ENCODE data around the gene ACSS1. TPM values are rescaled to one million over a fixed set of nuclear protein-coding genes. Genes with fewer than 3 reads are reported as not detected.

Gene ACSS1
- total RNA-seq, 1 experiment from 2014 or later = 3.6 TPM

GRCh38 chr20:24966317-24967012 lies 91.5 kb downstream of the ACSS1 start:
- no peak for DNase-seq
- H3K36me3 Mint-ChIP-seq (ENCODE audit: insufficient read depth, unreplicated experiment) = peaks cover 4% of the 10 kb centered on the region
- intact Hi-C loops (cut with micrococcal nuclease; ENCODE audit: unreplicated experiment) = no loop called here
- no peaks in the 10 kb centered on the region for H3K27me3 Mint-ChIP-seq (ENCODE audit: unreplicated experiment)
- no peak overlapping the region for H3K4me3 Mint-ChIP-seq (ENCODE audit: low read depth, unreplicated experiment)
- H3K4me1 Mint-ChIP-seq (ENCODE audit: low read depth, unreplicated experiment) = no peaks in the 10 kb centered on the region
- BruUV-seq (replicated peaks) = no TSS peak
- CTCF ChIA-PET = no interaction called here
- no peak for TF ChIP-seq CTCF (IDR thresholded peaks at IDR 0.05; ENCODE audit: unreplicated experiment)
- H3K9me3 Mint-ChIP-seq (ENCODE audit: low read depth, unreplicated experiment) = no peaks in the 10 kb centered on the region
- H3K27ac Mint-ChIP-seq (ENCODE audit: unreplicated experiment) = no peak overlapping the region

- no peaks in the 10 kb centered on the region for H3K36me3 Mint-ChIP-seq (ENCODE audit: insufficient read depth, unreplicated experiment)
- no peak overlapping the region for H3K4me3 Mint-ChIP-seq (ENCODE audit: low read depth, unreplicated experiment)
- intact Hi-C loops (cut with micrococcal nuclease; ENCODE audit: unreplicated experiment) = no loop called here
- H3K27ac Mint-ChIP-seq (ENCODE audit: unreplicated experiment) = no peak overlapping the region
- no peaks in the 10 kb centered on the region for H3K9me3 Mint-ChIP-seq (ENCODE audit: low read depth, unreplicated experiment)
- DNase-seq = no peak
- CTCF ChIA-PET = no interaction called here
- no peaks in the 10 kb centered on the region for H3K4me1 Mint-ChIP-seq (ENCODE audit: low read depth, unreplicated experiment)
- no peaks in the 10 kb centered on the region for H3K27me3 Mint-ChIP-seq (ENCODE audit: unreplicated experiment)
- no peak for TF ChIP-seq CTCF (IDR thresholded peaks at IDR 0.05; ENCODE audit: unreplicated experiment)
- BruUV-seq (replicated peaks) = no TSS peak
Measured at GRCh38 chr20:24965065-24965919, 92.6 kb downstream of the ACSS1 start.

DNA sequence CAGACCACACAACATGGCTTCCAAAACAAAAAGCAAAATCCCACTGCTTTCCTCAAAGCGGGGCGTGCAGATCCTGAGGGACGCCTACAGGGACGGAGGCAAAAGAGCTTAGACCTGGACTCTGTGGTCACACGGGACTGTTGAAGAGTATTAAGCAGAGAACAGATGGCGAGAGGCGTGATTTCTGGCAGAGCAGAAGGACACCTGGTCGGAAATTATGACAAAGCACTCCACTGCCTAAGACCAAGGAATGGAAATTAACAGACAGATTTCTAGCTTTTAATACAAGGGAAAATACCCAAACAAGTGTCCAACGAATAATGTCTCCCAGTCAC lies 93.5 kb downstream of the ACSS1 start:
- intact Hi-C loops (cut with micrococcal nuclease; ENCODE audit: unreplicated experiment) = no loop called here
- no peak for TF ChIP-seq CTCF (IDR thresholded peaks at IDR 0.05; ENCODE audit: unreplicated experiment)
- no peaks in the 10 kb centered on the region for H3K4me1 Mint-ChIP-seq (ENCODE audit: low read depth, unreplicated experiment)
- CTCF ChIA-PET = no interaction called here
- BruUV-seq (replicated peaks) = no TSS peak
- DNase-seq = no peak
- H3K27ac Mint-ChIP-seq (ENCODE audit: unreplicated experiment) = no peak overlapping the region
- H3K27me3 Mint-ChIP-seq (ENCODE audit: unreplicated experiment) = no peaks in the 10 kb centered on the region
- no peak overlapping the region for H3K4me3 Mint-ChIP-seq (ENCODE audit: low read depth, unreplicated experiment)
- H3K36me3 Mint-ChIP-seq (ENCODE audit: insufficient read depth, unreplicated experiment) = no peaks in the 10 kb centered on the region
- no peaks in the 10 kb centered on the region for H3K9me3 Mint-ChIP-seq (ENCODE audit: low read depth, unreplicated experiment)

- Mint-ChIP-seq H3K9me3 (ENCODE audit: low read depth, unreplicated experiment) (no peaks in the 10 kb centered on the region), H3K27ac (ENCODE audit: unreplicated experiment) (no peak overlapping the region), H3K4me3 (ENCODE audit: low read depth, unreplicated experiment) (no peak overlapping the region), H3K4me1 (ENCODE audit: low read depth, unreplicated experiment) (no peaks in the 10 kb centered on the region), H3K27me3 (ENCODE audit: unreplicated experiment) (no peaks in the 10 kb centered on the region), H3K36me3 (ENCODE audit: insufficient read depth, unreplicated experiment) (no peaks in the 10 kb centered on the region)
- intact Hi-C loops (cut with micrococcal nuclease; ENCODE audit: unreplicated experiment) = no loop called here
- no TSS peak for BruUV-seq (replicated peaks)
- DNase-seq = no peak
- no peak for TF ChIP-seq CTCF (IDR thresholded peaks at IDR 0.05; ENCODE audit: unreplicated experiment)
- CTCF ChIA-PET = no interaction called here
Measured at GRCh38 chr20:24963672-24964505, 94.0 kb downstream of the ACSS1 start.
